Measurements from ENCODE around the gene PYGO2.

GRCh38 chr1:154969860-154970452 lies 8.4 kb upstream of the PYGO2 start:
- TF ChIP-seq CTCF (IDR thresholded peaks at IDR 0.05) (no peak), FOXP1 (CRISPR knock-in tag; IDR thresholded peaks at IDR 0.05; ENCODE audit: borderline replicate concordance) (no peak), ESRRA (CRISPR knock-in tag; IDR thresholded peaks at IDR 0.05; ENCODE audit: borderline replicate concordance) (no peak), MAX (CRISPR knock-in tag; IDR thresholded peaks at IDR 0.05) (no peak), ZBTB43 (CRISPR knock-in tag; IDR thresholded peaks at IDR 0.05) (no peak)

Measured in WTC11 (cell line).